ENCODE data around the gene SMAP2.

SMAP2 gene

DNA sequence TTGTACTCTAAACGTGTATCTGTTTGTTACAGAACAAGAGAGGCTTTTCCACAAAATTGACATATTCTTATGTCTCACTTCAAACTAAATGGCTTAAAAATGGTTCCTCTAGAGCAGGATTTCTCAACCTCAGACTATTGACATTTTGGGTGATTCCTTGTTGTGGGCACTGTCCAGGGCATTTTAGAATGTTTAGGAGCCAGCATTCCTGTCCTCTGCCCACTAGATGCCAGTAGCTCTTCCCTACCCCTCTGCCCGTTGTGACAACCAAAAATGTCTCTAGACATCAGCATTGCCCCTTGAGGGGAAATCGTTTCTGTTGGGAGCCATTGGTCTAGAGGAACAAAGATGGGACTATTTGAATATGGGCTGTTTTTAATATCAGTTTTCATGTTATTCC, 17.3 kb downstream of the SMAP2 start:
- DNase-seq (ENCODE audit: low spot score), result no peak

DNA sequence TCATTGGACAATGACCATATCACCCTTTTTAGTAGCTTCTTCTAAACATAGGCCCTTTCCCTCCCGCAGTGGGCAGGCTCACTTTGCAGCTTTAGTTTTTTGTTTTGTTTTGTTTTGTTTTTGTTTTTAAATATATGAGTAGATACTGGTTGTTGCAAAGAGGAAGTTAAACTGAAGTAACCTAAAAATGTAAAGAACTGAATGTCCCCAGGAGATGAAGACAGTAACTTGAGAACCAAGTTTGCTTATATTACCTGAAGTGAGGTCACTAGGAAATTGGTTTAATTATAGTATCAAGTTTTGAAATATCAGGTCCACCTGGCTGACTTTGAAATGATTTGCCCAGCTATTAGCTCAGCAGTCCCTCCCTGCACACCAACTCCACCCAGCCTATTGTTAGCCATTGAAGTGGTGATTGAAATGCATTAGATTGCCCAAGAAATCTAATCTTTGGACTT, 18.2 kb downstream of the SMAP2 start:
- DNase-seq (ENCODE audit: low spot score), result no peak

GRCh38 chr1:40392221-40392620, 18.7 kb downstream of the SMAP2 start:
- peak; percentile 75 for DNase-seq (ENCODE audit: low spot score)

DNA sequence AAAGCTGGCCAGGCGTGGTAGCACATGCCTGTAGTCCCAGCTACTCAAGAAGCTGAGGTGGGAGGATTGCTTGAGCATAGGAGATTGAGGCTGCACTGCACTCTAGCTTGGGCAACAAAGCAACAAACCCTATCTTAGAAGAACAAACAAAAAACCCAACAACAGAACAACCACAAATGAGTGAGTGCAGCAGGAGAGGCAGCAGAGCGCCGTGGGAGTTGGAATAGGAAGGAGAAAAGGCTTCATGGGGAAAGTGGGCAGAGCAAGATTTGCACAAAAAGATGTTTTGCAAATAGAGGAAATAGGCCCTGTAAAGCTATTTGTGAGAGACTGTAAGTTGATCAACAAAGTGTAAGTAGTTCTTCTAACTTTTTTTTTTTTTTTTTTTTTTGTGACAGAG, 19.6 kb downstream of the SMAP2 start:
- DNase-seq (ENCODE audit: low spot score), result no peak

GRCh38 chr1:40394491-40395172, 21.1 kb downstream of the SMAP2 start:
- DNase-seq (ENCODE audit: low spot score), result no peak

DNA sequence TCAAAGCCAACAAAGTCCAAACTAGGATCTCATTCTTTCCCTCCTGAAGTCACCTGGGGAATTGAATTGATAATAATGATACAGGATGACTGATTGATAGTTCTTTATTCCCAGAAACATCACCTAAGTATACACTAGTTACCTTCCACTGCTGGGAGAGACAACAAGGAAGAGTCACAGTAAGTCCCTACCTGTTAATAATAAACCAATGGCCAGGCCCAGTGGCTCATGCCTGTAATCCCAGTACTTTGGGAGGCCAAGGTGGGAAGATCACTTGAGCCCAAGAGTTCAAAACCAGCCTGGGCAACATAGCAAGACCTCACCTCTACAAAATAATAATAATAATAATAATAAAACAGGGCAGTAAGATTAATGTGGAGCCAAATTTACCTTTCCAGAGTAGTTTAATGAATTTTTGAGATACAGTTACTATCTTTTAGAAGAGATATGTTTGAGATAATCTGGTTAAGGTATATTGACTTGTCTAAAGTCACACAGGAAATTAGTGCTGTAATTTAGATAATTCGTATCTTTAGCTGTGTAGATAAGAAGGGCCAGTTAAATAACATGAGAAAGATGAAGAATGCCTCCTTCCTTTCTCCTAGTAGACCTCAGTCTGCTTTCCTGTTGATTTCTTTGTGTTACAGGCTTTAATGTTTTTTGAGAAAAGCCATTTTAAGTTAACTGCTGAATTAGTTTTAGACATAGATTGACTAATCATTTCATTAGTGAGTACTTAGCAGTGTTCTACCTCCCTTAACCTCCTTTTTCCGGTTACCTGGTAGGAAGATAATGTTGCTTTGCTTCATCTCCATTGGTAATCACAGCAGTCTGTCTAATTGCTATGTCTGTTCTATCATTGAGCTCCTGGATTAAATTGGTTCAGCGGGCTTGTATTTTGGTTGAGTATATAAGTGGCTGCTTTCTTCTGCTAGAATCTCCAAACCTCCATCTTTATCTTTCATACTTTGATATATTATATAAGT, 22.0 kb downstream of the SMAP2 start:
- no peak for DNase-seq (ENCODE audit: low spot score)

DNA sequence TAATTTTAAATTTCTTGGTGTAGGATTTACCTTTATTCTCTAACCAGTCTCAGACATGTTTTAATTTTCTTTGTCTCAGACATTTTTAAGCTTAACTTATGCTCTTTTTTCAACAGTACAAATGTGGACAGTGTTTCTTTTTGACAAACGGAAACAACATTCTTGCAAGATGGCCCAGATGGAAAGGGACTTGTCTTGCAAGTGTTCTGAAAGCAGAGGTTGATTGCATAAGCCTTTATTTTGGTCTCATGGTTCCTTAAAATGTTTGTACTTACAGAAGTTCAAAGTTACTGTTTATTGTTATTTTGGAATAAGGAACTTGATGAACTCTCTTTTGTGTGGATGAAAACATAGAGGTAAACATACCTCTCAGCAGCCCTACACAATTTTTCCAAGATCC, 22.9 kb downstream of the SMAP2 start:
- no peak for DNase-seq (ENCODE audit: low spot score)

GRCh38 chr1:40397258-40397657, 23.7 kb downstream of the SMAP2 start:
- DNase-seq (ENCODE audit: low spot score), result no peak

GRCh38 chr1:40399984-40400704, 26.6 kb downstream of the SMAP2 start:
- no peak for DNase-seq (ENCODE audit: low spot score)

- no peak for DNase-seq (ENCODE audit: low spot score)
These were observed 28.1 kb downstream of the SMAP2 start for GRCh38 chr1:40401473-40402201.

DNA sequence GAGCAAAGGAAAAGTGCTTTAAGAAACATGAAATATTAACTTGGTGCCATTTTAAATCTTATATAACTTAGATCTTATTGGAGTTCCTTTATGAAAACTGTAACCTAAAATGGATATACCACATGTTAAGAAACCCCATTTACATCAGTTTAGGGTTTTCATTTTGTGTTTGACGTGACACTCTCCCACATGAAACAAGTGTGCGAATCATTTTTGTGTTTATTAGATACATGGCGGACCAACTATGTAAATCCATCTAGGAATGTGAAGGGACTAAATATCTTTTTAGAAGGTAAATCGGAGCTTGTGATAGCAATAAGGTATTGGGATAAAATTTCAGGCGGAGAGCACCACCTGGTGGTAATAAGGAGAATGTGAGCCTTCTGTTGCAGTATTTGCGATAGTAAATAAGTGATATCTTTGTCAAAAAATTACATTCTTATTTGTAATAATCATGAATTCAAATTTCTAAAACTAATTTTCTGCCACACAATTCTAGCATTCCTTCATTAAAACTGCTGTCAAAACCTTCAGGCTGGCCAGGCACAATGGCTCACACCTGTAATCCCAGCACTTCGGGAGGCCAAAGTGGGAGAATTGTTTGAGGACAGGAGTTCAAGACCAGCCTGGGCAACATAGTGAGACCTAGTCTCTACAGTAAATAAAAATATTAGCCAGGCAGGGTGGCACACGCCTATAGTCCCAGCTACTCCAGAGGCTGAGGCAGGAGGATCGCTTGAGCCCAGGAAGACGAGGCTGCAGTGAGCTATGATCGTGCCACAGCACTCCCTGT, 31.3 kb downstream of the SMAP2 start:
- peak; percentile 21 for DNase-seq (ENCODE audit: low spot score)

DNA sequence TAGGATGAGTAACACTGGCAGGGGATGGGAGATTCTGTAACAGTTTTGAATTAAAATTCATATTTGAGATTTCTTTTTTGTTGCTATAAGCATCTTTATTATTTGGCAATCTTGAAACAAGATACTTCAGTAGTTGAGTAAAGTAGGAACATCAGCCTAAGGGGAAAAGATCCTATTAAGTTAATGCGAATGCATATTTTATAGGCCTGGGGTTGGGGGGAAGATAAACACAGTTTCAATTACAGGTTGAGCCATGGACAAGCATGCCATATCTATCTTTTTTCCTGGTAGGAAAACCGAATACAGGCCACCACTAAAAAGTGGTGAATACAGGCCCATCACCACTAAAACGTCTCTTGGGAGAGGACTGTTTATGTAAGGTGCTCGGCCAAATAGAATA, 32.3 kb downstream of the SMAP2 start:
- DNase-seq (ENCODE audit: low spot score), result no peak

- no peak for DNase-seq (ENCODE audit: low spot score)
These were observed 33.9 kb downstream of the SMAP2 start for GRCh38 chr1:40407453-40407852.

GRCh38 chr1:40409467-40409866, 35.9 kb downstream of the SMAP2 start:
- no peak for DNase-seq (ENCODE audit: low spot score)

- DNase-seq (ENCODE audit: low spot score), result peak; percentile 90
These were observed 37.8 kb downstream of the SMAP2 start for GRCh38 chr1:40411294-40411693.

DNA sequence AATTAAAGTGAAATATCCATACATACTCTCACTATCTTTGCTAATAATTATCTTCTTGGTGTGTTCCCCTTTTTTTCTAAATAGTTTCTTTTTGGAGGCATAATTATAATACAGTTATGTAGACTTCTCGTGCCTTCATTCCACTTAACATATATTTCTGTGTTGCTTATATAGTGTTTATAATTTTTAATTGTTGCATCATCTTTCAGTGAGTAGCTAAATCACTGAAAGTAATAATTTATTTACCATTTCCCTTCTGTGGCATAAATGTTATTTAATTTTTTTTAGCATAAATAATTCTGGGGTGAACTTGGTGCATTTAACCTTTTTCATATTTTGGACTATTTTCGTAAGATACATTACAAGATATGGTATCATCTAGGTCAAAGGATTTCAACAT, 38.3 kb downstream of the SMAP2 start:
- DNase-seq (ENCODE audit: low spot score), result no peak

GRCh38 chr1:40413527-40414252, 40.2 kb downstream of the SMAP2 start:
- DNase-seq (ENCODE audit: low spot score), result no peak

DNA sequence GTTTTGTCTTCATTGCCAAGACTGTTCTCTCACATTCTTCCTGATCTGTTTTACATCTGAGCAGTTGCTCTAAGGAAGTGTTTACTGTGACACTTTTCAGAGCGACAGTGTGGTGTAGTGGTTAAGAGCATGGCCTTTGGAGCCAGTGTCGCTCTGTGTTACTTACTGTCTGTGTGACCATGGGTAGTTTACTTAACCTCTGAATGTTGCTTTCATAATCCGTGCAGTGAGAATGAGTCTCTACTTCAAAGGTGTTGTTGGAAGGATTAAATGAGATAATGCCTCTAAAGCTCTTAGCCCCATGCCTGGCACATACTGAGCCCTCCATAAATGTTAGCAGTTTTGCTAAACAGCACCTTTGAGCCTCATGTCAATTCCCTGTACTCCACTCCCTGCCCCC, 40.8 kb downstream of the SMAP2 start:
- no peak for DNase-seq (ENCODE audit: low spot score)

- no peak for DNase-seq (ENCODE audit: low spot score)
These were observed 43.2 kb downstream of the SMAP2 start for GRCh38 chr1:40416709-40417108.

Data from COLO829 (cell line).